C4-2B (cell line): Measurements from ENCODE around the gene FUCA2.
"Not testable (repeated sequence)": the region's sequence is repeated elsewhere in the genome, so short reads cannot be mapped to it uniquely, and the experiment has no call there.

Experiments
- H3K27ac ChIP-seq: fragments of 450-650 bp; 2 replicates; pipeline ENCODE4 v1.5.1; 2017
- CTCF ChIP-seq: fragments of 450-650 bp; conservative IDR thresholded peaks from 2 replicates; pipeline ENCODE4 v1.5.1; 2017; ENCODE audit warnings: mild to moderate bottlenecking
- ZFX ChIP-seq: fragments of 450-650 bp; IDR thresholded peaks from 2 replicates; pipeline ENCODE4 v1.6.1; 2017

The FUCA2 gene

GRCh38 chr6:143476545-143476944, 35.0 kb downstream of the FUCA2 start:
- TF ChIP-seq ZFX (no peak), CTCF (no peak)
- no peak overlapping the region for H3K27ac ChIP-seq

- no peak overlapping the region for H3K27ac ChIP-seq
- no peak for TF ChIP-seq ZFX
- no peak for TF ChIP-seq CTCF
These were observed 39.7 kb downstream of the FUCA2 start for GRCh38 chr6:143471822-143472221.

GRCh38 chr6:143468823-143469222, 42.7 kb downstream of the FUCA2 start:
- H3K27ac ChIP-seq = not testable (repeated sequence)

GRCh38 chr6:143468026-143468425, 43.5 kb downstream of the FUCA2 start:
- no peak overlapping the region for H3K27ac ChIP-seq
- TF ChIP-seq ZFX (no peak), CTCF (no peak)

DNA sequence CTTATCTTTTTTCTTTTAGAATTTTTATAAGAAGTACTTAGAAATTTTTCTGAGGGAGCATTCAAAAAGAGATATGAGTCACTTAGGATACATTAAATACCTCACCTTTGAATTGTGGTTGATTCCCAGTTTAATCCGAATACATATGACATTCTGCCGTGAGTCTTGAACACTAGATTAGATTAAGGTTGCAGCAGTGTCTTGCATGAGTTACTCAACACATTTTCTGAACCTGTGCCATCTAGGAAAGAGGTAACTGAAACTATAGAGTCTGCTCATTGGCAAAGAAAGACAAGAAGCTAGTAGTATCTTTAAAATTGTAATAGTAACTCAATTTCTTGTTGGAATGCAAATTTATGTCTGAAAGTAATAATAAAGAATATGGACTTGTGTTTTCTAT, 46.0 kb downstream of the FUCA2 start:
- TF ChIP-seq ZFX = no peak
- no peak for TF ChIP-seq CTCF
- H3K27ac ChIP-seq = no peak overlapping the region

- no peak for TF ChIP-seq ZFX
- TF ChIP-seq CTCF = no peak
- H3K27ac ChIP-seq = no peak overlapping the region
These were observed 53.8 kb downstream of the FUCA2 start for GRCh38 chr6:143457563-143458359.

- H3K27ac ChIP-seq = no peak overlapping the region
- TF ChIP-seq ZFX (no peak), CTCF (no peak)
These were observed 60.0 kb downstream of the FUCA2 start for GRCh38 chr6:143451531-143451930.
